Activated T-cell treated with anti-CD3 and anti-CD28 coated beads, Interleukin-2, amount 50 U/mL, for 4 hours (primary cell): Measurements from ENCODE around the gene LAS1L. TPM values are rescaled to one million over a fixed set of nuclear protein-coding genes. Genes with fewer than 3 reads are reported as not detected.
"Not testable (repeated sequence)": the region's sequence is repeated elsewhere in the genome, so short reads cannot be mapped to it uniquely, and the experiment has no call there.

Experiments used
- ATAC-seq, 2 donors: fragments of 200-7000 bp; cut with Tn5 transposase; one replicate each; pipeline ENCODE4 v1.10.0; 2021
- DNase-seq: peaks from one replicate; pipeline ENCODE4 v3.0.0-alpha.2; 2020
- H3K27me3 Mint-ChIP-seq: one replicate; pipeline ENCODE4 v1.8.0; 2021; ENCODE audit warnings: low read depth, mixed read lengths
- H3K36me3 Mint-ChIP-seq: one replicate; pipeline ENCODE4 v1.8.0; 2022; ENCODE audit warnings: mixed read lengths; ENCODE audit not compliant: insufficient read depth
- H3K4me1 Mint-ChIP-seq: one replicate; pipeline ENCODE4 v1.8.0; 2021; ENCODE audit warnings: low read depth, mixed read lengths
- H3K4me3 Mint-ChIP-seq: one replicate; pipeline ENCODE4 v1.8.0; 2021; ENCODE audit warnings: mild to moderate bottlenecking, moderate library complexity, mixed read lengths
- H3K9me3 Mint-ChIP-seq: one replicate; pipeline ENCODE4 v1.8.0; 2021; ENCODE audit warnings: mixed read lengths
- total RNA-seq, 3 donors: library from RNA; stranded (reverse); gene quantifications; one replicate each; pipeline ENCODE4 v1.2.1, GENCODE V29; 2021

Gene LAS1L
- total RNA-seq, result 10 to 100 TPM; 86.9 to 88.4 (median 87.6) TPM

DNA sequence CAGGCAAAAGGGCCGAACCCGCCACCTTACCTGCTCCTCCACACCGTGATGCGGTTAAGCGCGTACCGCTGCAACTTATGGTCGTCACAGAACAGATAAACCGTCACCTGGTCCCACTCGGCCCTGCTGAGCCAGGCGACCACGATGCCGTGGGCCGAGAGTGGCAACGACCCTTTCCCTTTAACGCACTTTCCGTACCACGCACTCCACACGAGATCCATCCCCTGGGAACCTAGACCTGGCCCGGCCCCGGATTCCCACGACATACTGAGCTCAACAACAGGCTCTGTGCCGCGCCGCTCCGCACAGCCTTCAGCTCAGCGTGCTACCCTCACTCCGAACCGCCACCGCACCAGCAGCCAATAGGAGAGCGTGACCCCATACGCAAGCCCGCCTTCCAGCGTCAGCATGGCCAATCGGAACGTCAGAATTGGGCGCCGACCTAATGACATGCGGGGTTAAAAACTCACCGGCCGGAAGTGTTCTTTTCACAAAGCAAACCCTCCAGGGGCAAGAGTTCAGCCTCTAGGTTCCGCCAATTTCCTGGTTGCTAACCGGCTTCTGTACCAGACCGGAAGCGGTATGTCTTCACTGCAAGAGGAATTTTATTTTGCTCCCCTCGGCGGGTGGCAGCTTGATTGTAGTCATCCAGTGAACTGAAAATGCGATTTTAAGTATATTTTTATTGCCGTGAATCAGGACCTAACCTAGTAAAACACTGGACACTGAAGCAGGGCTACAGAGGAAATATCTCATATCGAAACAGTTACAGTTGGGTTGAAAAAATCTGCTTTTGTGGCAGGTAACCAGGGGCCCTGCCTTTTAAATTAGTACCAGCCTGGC, at the start of gene LAS1L:
LAS1L (minus strand) TSS at position 338 of the 843 bp plus-strand sequence; CDS start at position 266, 72 bp downstream.
- Mint-ChIP-seq H3K4me1 (peaks cover 11% of the 10 kb centered on the region), H3K27me3 (no peaks in the 10 kb centered on the region), H3K9me3 (no peaks in the 10 kb centered on the region), H3K4me3 (peak within 1 kb of the TSS; percentile 98), H3K36me3 (peaks cover 7% of the 10 kb centered on the region)
- ATAC-seq (peak; percentile 99), DNase-seq (peak; percentile 83)

GRCh38 chrX:65582450-65583082, 48.0 kb upstream of the LAS1L start:
- no peaks in the 10 kb centered on the region for H3K9me3 Mint-ChIP-seq
- H3K36me3 Mint-ChIP-seq, result no peaks in the 10 kb centered on the region
- H3K27me3 Mint-ChIP-seq, result no peaks in the 10 kb centered on the region
- ATAC-seq (peak in 1 of 2 donors; percentile 7), DNase-seq (no peak)
- peaks cover 3% of the 10 kb centered on the region for H3K4me1 Mint-ChIP-seq
- no peak overlapping the region for H3K4me3 Mint-ChIP-seq

DNA sequence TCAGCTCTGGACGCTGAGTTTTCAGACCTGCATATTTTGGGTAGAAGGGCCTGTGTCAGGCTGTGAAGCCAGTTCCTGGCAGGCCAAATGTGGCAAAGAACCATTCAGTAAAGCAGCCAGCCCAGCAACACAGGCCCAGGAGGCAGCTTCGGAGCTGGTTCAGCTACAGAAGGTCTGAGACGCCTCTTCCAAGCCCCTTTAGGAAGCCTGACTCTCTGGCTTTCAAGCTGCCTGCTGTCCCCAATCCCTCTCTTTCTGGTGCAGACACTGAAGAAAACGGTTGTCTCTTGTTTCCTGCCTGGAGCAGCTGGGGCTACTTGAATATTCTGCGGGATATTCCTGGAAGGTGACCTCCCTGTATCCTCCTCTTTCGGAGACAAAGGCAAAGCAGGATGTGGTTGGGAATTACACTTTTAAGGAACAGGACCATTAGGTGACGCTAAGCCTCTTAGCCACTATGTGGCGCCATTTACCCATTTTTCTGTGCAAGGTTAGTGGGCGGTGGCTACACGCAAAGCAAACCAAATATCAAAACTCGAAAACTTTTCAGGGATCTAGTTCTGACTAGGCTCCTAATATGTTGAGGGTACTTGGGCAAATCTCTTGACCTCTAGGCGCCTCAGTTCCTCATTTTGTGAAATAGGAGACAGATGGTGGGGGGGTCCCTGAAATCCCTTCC, 47.2 kb upstream of the LAS1L start:
- peak; percentile 57 for DNase-seq
- H3K4me1 Mint-ChIP-seq, result peaks cover 3% of the 10 kb centered on the region
- peak; percentile 55 to 86 for ATAC-seq
- no peaks in the 10 kb centered on the region for H3K9me3 Mint-ChIP-seq
- no peaks in the 10 kb centered on the region for H3K36me3 Mint-ChIP-seq
- no peak overlapping the region for H3K4me3 Mint-ChIP-seq
- no peaks in the 10 kb centered on the region for H3K27me3 Mint-ChIP-seq

GRCh38 chrX:65578346-65578745, 43.8 kb upstream of the LAS1L start:
- H3K27me3 Mint-ChIP-seq, result no peaks in the 10 kb centered on the region

DNA sequence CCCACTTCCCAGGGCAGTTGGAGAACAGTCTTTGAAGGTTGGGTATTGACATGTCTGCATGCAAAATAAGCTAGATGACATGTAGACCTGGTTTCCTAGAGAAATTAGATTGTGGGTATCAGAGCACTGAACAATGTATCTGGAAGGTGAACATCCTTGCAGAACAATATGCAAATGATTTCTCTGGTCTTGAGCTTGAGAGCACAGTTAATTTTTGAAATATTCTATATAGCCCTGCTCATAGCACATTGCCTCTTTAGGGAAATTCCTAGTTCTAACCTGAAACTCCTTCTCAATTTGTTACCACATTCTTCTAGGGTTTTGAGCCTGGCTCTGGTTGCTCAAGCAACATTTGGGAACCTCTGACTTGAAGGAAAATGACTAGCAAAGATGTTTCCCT, 41.6 kb upstream of the LAS1L start:
- Mint-ChIP-seq H3K36me3 (no peaks in the 10 kb centered on the region), H3K9me3 (no peaks in the 10 kb centered on the region), H3K27me3 (no peaks in the 10 kb centered on the region), H3K4me1 (no peaks in the 10 kb centered on the region), H3K4me3 (no peak overlapping the region)
- no peak for DNase-seq
- ATAC-seq, result no peak

More at GRCh38 chrX:65578346-65578745, 43.8 kb upstream of the LAS1L start:
- Mint-ChIP-seq H3K36me3 (no peaks in the 10 kb centered on the region), H3K9me3 (no peaks in the 10 kb centered on the region), H3K4me1 (peaks cover 3% of the 10 kb centered on the region), H3K4me3 (no peak overlapping the region)
- no peak for DNase-seq
- ATAC-seq, result no peak

- Mint-ChIP-seq H3K36me3 (no peaks in the 10 kb centered on the region), H3K9me3 (no peaks in the 10 kb centered on the region), H3K27me3 (no peaks in the 10 kb centered on the region), H3K4me1 (no peaks in the 10 kb centered on the region), H3K4me3 (no peak overlapping the region)
- DNase-seq (no peak), ATAC-seq (no peak)
Measured at GRCh38 chrX:65575022-65575421, 40.4 kb upstream of the LAS1L start.

DNA sequence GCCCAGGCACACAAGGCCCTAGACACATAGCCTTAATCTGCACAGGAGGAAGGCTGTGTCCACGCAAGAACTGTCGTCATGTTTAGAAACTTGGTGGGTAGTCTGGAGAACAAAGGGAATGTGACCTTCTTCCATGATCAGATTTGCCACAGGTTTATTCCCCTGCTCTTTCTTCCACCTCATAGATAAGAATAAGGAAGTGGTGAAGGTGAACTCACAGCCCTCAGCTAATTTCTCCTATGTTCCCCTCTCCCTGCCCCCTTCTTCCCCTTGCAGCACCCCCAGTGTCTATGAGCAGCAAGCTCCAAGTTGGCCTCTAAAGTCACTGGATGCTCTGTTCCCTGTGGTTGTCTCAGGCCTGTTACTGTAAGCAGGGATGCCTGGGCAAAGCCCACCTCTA, 39.8 kb upstream of the LAS1L start:
- DNase-seq (no peak), ATAC-seq (no peak)
- Mint-ChIP-seq H3K4me3 (no peak overlapping the region), H3K9me3 (no peaks in the 10 kb centered on the region), H3K36me3 (no peaks in the 10 kb centered on the region), H3K4me1 (no peaks in the 10 kb centered on the region), H3K27me3 (no peaks in the 10 kb centered on the region)

- Mint-ChIP-seq H3K4me3 (no peak overlapping the region), H3K36me3 (no peaks in the 10 kb centered on the region), H3K27me3 (no peaks in the 10 kb centered on the region), H3K9me3 (no peaks in the 10 kb centered on the region), H3K4me1 (no peaks in the 10 kb centered on the region)
- no peak for DNase-seq
- no peak for ATAC-seq
Measured at GRCh38 chrX:65572971-65573370, 38.4 kb upstream of the LAS1L start.

DNA sequence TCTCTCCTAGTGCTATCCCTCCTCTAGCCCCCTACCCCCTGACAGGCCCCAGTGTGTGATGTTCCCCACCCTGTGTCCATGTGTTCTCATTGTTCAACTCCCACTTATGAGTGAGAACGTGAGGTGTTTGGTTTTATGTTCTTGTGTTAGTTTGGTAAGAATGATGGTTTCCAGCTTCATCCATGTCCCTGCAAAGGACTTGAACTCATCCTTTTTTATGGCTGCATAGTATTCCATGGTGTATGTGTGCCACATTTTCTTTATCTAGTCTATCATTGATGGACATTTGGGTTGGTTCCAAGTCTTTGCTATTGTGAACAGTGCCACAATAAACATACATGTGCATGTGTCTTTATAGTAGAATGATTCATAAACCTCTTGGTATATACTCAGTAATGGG, 28.3 kb upstream of the LAS1L start:
- ATAC-seq, H3K4me3 Mint-ChIP-seq, H3K27me3 Mint-ChIP-seq, DNase-seq, H3K36me3 Mint-ChIP-seq, H3K9me3 Mint-ChIP-seq, H3K4me1 Mint-ChIP-seq: not testable (repeated sequence)

- Mint-ChIP-seq H3K4me3 (no peak overlapping the region), H3K27me3 (no peaks in the 10 kb centered on the region), H3K9me3 (no peaks in the 10 kb centered on the region), H3K36me3 (no peaks in the 10 kb centered on the region), H3K4me1 (no peaks in the 10 kb centered on the region)
- no peak for DNase-seq
- no peak for ATAC-seq
Measured at GRCh38 chrX:65551489-65552339, 17.1 kb upstream of the LAS1L start.

- H3K27me3 Mint-ChIP-seq, result no peaks in the 10 kb centered on the region
- no peak overlapping the region for H3K4me3 Mint-ChIP-seq
- H3K9me3 Mint-ChIP-seq, result no peaks in the 10 kb centered on the region
- H3K36me3 Mint-ChIP-seq, result no peaks in the 10 kb centered on the region
- no peaks in the 10 kb centered on the region for H3K4me1 Mint-ChIP-seq
- DNase-seq (no peak), ATAC-seq (no peak)
Measured at GRCh38 chrX:65551086-65551485, 16.5 kb upstream of the LAS1L start.

- no peaks in the 10 kb centered on the region for H3K27me3 Mint-ChIP-seq
- DNase-seq (no peak), ATAC-seq (no peak)
- no peaks in the 10 kb centered on the region for H3K36me3 Mint-ChIP-seq
- no peaks in the 10 kb centered on the region for H3K9me3 Mint-ChIP-seq
- no peak overlapping the region for H3K4me3 Mint-ChIP-seq
- no peaks in the 10 kb centered on the region for H3K4me1 Mint-ChIP-seq
Measured at GRCh38 chrX:65545456-65545855, 10.9 kb upstream of the LAS1L start.

- Mint-ChIP-seq H3K27me3 (no peaks in the 10 kb centered on the region), H3K4me3 (no peak overlapping the region), H3K9me3 (no peaks in the 10 kb centered on the region), H3K4me1 (peaks cover 11% of the 10 kb centered on the region), H3K36me3 (peaks cover 4% of the 10 kb centered on the region)
- ATAC-seq, result no peak
- no peak for DNase-seq
Measured at GRCh38 chrX:65537229-65537628, 2.6 kb upstream of the LAS1L start.

DNA sequence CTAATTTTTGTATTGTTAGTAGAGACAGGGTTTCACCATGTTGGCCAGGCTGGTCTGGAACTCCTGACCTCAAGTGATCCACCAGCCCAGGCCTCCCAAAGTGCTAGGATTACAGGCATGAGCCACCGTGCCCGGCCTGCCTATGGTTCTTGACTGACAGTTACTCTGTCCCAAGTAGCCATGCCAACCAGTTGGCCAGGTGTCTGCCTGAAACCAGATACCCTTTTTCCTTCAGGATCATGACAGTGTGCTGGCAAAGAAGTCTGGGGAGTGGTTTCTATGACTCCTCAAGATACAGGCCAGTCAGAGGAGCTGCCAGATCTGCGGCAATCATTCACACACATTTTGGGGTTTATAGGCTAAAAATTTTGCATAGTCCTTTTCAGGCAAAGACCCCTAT, 1.7 kb upstream of the LAS1L start:
- peaks cover 7% of the 10 kb centered on the region for H3K36me3 Mint-ChIP-seq
- H3K27me3 Mint-ChIP-seq, result no peaks in the 10 kb centered on the region
- H3K9me3 Mint-ChIP-seq, result no peaks in the 10 kb centered on the region
- no peak for DNase-seq
- H3K4me3 Mint-ChIP-seq, result no peak overlapping the region
- no peak for ATAC-seq
- H3K4me1 Mint-ChIP-seq, result peaks cover 11% of the 10 kb centered on the region
